Suprapubic skin (tissue), 4 donors: Measurements from ENCODE around the gene TRAK1. TPM values are rescaled to one million over a fixed set of nuclear protein-coding genes. Genes with fewer than 3 reads are reported as not detected.

Experiments
- DNase-seq, 2 donors: peaks; one replicate each; pipeline ENCODE4 v3.0.0-alpha.2; 2019; ENCODE audit warnings: low spot score in 2 of 2
- H3K27ac ChIP-seq: fragments of 200-600 bp; sonication (generic); one replicate; pipeline ENCODE4 v1.5.1; 2019
- H3K27me3 ChIP-seq: fragments of 200-600 bp; sonication (generic); one replicate; pipeline ENCODE4 v1.5.1; 2019
- H3K36me3 ChIP-seq: fragments of 200-600 bp; sonication (generic); one replicate; pipeline ENCODE4 v1.5.1; 2019
- H3K4me1 ChIP-seq: fragments of 200-600 bp; sonication (generic); one replicate; pipeline ENCODE4 v1.5.1; 2019
- H3K4me3 ChIP-seq: fragments of 200-600 bp; sonication (generic); one replicate; pipeline ENCODE4 v1.5.1; 2019; ENCODE audit warnings: mild to moderate bottlenecking
- H3K9me3 ChIP-seq: fragments of 200-600 bp; sonication (generic); one replicate; pipeline ENCODE4 v1.5.1; 2019
- EP300 ChIP-seq: sonication (generic); formaldehyde crosslinking; IDR thresholded peaks from one replicate; pipeline ENCODE4 v1.6.1; 2017; ENCODE audit warnings: antibody characterized with exemption
- POLR2A ChIP-seq, 2 donors: fragments of 450-650 bp; IDR thresholded peaks; one replicate each; pipeline ENCODE4 v1.6.1; 2017; ENCODE audit warnings: antibody characterized with exemption in 2 of 2, mild to moderate bottlenecking in 2 of 2, moderate library complexity in 2 of 2
- POLR2AphosphoS5 ChIP-seq, 3 donors: sonication (generic); formaldehyde crosslinking; IDR thresholded peaks; one replicate each; pipeline ENCODE4 v1.6.1; 2017; ENCODE audit warnings: antibody characterized with exemption in 3 of 3
- WGBS: methylation state at CpG from one replicate; pipeline ENCODE4 v1.1.5; 2018; 5-methylcytosine and 5-hydroxymethylcytosine counted together
- total RNA-seq, 4 donors: library from RNA; depleted of rRNA; stranded (reverse); fragments of >200 nt; gene quantifications; one replicate each; pipeline ENCODE4 v1.1.0, GENCODE V29; 2016
- TF ChIP-seq, protein P1 (sequence below), 2 donors: fragments of 200-600 bp in 1 of 2; fragments of 450-650 bp in 1 of 2; sonication (generic) in 1 of 2; IDR thresholded peaks; one replicate each; pipeline ENCODE4 v1.5.1; 2016 to 2019; ENCODE audit warnings: antibody characterized with exemption in 2 of 2, mild to moderate bottlenecking in 1 of 2, moderate library complexity in 1 of 2

The TRAK1 gene
- total RNA-seq, 4 donors from 2014 or later: 78.3 to 214 (median 86.4) TPM

DNA sequence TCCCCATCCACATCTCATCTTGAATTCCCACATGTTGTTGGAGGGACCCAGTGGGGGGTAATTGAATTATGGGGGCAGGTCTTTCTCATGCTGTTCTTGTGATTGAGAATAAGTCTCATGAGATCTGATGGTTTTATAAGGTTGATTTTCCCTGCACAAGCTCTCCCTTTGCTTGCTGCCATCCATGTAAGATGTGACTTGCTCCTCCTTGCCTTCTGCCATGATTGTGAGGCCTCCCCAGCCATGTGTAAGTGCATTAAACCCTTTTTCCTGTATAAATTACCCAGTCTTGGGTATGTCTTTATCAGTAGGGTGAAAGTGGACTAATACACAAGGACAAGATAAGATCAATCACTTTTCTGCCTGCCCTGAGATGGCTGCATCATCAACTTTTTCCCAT is 180.6 kb downstream of the TRAK1 start:
- no peaks in the 10 kb centered on the region for H3K9me3 ChIP-seq
- no peak overlapping the region for H3K27ac ChIP-seq
- DNase-seq: no peak
- H3K4me1 ChIP-seq: no peaks in the 10 kb centered on the region
- H3K27me3 ChIP-seq: peaks cover 21% of the 10 kb centered on the region
- H3K36me3 ChIP-seq: no peaks in the 10 kb centered on the region
- TF ChIP-seq EP300 (no peak), POLR2A (IDR thresholded peaks at IDR 0.05) (no peak), POLR2AphosphoS5 (IDR thresholded peaks at IDR 0.05) (no peak)
- TF ChIP-seq, protein P1, sequence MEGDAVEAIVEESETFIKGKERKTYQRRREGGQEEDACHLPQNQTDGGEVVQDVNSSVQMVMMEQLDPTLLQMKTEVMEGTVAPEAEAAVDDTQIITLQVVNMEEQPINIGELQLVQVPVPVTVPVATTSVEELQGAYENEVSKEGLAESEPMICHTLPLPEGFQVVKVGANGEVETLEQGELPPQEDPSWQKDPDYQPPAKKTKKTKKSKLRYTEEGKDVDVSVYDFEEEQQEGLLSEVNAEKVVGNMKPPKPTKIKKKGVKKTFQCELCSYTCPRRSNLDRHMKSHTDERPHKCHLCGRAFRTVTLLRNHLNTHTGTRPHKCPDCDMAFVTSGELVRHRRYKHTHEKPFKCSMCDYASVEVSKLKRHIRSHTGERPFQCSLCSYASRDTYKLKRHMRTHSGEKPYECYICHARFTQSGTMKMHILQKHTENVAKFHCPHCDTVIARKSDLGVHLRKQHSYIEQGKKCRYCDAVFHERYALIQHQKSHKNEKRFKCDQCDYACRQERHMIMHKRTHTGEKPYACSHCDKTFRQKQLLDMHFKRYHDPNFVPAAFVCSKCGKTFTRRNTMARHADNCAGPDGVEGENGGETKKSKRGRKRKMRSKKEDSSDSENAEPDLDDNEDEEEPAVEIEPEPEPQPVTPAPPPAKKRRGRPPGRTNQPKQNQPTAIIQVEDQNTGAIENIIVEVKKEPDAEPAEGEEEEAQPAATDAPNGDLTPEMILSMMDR (IDR thresholded peaks at IDR 0.05): no peak
- no peak overlapping the region for H3K4me3 ChIP-seq

GRCh38 chr3:42273361-42273760 is 182.2 kb downstream of the TRAK1 start:
- H3K4me1 ChIP-seq: no peaks in the 10 kb centered on the region
- H3K27me3 ChIP-seq: peaks cover 11% of the 10 kb centered on the region
- no peak overlapping the region for H3K4me3 ChIP-seq
- no peaks in the 10 kb centered on the region for H3K9me3 ChIP-seq
- WGBS: 50% methylated on average over 2 of the region's 2 CpGs
- DNase-seq: no peak
- no peak for TF ChIP-seq EP300
- no peak overlapping the region for H3K27ac ChIP-seq
- H3K36me3 ChIP-seq: no peaks in the 10 kb centered on the region

GRCh38 chr3:42274266-42274665 is 183.1 kb downstream of the TRAK1 start:
- Histone ChIP-seq H3K4me3 (no peak overlapping the region), H3K27me3 (peaks cover 10% of the 10 kb centered on the region), H3K36me3 (no peaks in the 10 kb centered on the region), H3K27ac (no peak overlapping the region), H3K4me1 (no peaks in the 10 kb centered on the region), H3K9me3 (no peaks in the 10 kb centered on the region)
- DNase-seq: no peak
- TF ChIP-seq EP300 (no peak), POLR2A (IDR thresholded peaks at IDR 0.05) (no peak)

- H3K27me3 ChIP-seq: peaks cover 8% of the 10 kb centered on the region
- no peaks in the 10 kb centered on the region for H3K4me1 ChIP-seq
- H3K9me3 ChIP-seq: peaks cover 5% of the 10 kb centered on the region
- TF ChIP-seq, protein P1 (IDR thresholded peaks at IDR 0.05): no peak
- no peak for TF ChIP-seq EP300
- TF ChIP-seq POLR2A (IDR thresholded peaks at IDR 0.05): no peak
- no peak for TF ChIP-seq POLR2AphosphoS5 (IDR thresholded peaks at IDR 0.05)
- H3K4me3 ChIP-seq: no peak overlapping the region
- no peak overlapping the region for H3K27ac ChIP-seq
- H3K36me3 ChIP-seq: no peaks in the 10 kb centered on the region
- DNase-seq: no peak
- 40% methylated on average over 1 of the region's 1 CpG for WGBS
Measured at GRCh38 chr3:42275217-42275616, 184.1 kb downstream of the TRAK1 start.

Other genes starting within 250 kb of the TRAK1 start
- 10 to 100 TPM; 11.7 to 21.7 (median 16.6) TPM for gene ULK4, start 129.3 kb upstream of the TRAK1 start, total RNA-seq
- gene CCK, start 174.8 kb downstream of the TRAK1 start, total RNA-seq: 1 to 10 TPM in 1 of 4 donors, not detected in 3; 1.3 TPM